ENCODE measurements around the gene CNOT6L.
A peak's percentile ranks its signal among the peaks of the same experiment; 100 is the strongest.

CNOT6L gene

DNA sequence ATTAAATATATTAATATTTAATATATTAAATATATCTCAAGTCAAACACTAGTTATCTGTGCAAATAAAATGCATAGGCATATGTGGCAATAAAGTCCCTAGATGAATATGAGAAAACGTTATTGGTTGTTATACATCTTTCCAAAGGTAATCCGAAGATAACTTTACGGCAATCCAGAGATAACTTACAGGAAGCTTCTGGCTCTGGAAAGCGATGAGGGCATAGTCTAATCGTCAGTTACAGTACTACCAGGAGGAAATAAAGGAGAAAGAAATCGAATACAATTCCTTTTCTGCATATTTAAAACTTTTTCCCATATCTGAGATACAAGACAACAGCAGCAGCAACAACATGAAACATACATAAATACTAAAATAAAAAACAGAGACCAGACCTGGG is 35.3 kb downstream of the CNOT6L start:
- TF ChIP-seq POLR2AphosphoS5 (IDR thresholded peaks at IDR 0.05; ENCODE audit: low read depth, low read length) (no peak), SIN3A (IDR thresholded peaks at IDR 0.05; ENCODE audit: borderline replicate concordance, insufficient read depth, low read length) (no peak), FOXP2 (optimal IDR thresholded peaks at IDR 0.05; ENCODE audit: borderline replicate concordance, extremely low read depth, extremely low read length, insufficient read depth) (no peak), TAF1 (IDR thresholded peaks at IDR 0.05; ENCODE audit: borderline replicate concordance, insufficient read depth, low read length) (no peak)
- TF ChIP-seq, protein P1, sequence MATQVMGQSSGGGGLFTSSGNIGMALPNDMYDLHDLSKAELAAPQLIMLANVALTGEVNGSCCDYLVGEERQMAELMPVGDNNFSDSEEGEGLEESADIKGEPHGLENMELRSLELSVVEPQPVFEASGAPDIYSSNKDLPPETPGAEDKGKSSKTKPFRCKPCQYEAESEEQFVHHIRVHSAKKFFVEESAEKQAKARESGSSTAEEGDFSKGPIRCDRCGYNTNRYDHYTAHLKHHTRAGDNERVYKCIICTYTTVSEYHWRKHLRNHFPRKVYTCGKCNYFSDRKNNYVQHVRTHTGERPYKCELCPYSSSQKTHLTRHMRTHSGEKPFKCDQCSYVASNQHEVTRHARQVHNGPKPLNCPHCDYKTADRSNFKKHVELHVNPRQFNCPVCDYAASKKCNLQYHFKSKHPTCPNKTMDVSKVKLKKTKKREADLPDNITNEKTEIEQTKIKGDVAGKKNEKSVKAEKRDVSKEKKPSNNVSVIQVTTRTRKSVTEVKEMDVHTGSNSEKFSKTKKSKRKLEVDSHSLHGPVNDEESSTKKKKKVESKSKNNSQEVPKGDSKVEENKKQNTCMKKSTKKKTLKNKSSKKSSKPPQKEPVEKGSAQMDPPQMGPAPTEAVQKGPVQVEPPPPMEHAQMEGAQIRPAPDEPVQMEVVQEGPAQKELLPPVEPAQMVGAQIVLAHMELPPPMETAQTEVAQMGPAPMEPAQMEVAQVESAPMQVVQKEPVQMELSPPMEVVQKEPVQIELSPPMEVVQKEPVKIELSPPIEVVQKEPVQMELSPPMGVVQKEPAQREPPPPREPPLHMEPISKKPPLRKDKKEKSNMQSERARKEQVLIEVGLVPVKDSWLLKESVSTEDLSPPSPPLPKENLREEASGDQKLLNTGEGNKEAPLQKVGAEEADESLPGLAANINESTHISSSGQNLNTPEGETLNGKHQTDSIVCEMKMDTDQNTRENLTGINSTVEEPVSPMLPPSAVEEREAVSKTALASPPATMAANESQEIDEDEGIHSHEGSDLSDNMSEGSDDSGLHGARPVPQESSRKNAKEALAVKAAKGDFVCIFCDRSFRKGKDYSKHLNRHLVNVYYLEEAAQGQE (IDR thresholded peaks at IDR 0.05; ENCODE audit: insufficient read depth in 1 of 2, low read depth in 2 of 2, low read length in 2 of 2): no peak

DNA sequence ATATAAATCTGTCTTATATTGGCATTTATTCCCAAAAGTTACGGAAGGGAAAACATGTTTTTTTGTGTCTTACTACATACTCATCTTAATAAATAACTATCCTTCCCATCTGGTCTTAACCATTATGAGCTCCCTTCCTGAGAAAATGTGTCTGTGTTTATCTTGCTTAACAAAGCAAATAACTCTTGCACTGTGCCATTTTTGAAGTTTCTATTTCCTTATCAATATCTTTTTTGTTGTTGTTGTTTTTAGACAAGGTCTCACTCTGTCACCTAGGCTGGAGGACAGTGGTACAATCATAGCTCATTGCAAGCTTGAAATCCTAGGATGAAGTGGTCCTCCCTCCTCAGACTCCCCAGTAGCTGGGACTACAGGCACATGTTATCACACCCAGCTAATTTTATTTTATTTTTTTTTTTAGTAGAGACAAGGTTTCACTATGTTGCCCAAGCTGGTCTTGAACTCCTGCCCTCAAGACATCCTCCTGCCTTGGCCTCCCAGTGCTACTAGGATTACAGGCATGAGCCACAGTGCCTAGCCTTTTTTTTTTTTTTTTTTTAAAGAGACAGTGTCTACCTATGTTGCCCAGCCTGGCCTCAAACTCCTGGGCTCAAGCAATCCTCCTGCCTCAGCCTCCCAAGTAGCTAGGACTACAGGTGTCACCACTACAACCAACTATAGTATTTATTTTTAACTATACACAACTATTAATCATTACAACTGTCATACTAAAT is 36.9 kb downstream of the CNOT6L start:
- no peak for TF ChIP-seq FOXP2 (optimal IDR thresholded peaks at IDR 0.05; ENCODE audit: borderline replicate concordance, extremely low read depth, extremely low read length, insufficient read depth)
- no peak for TF ChIP-seq POLR2AphosphoS5 (IDR thresholded peaks at IDR 0.05; ENCODE audit: low read depth, low read length)
- no peak for TF ChIP-seq SIN3A (IDR thresholded peaks at IDR 0.05; ENCODE audit: borderline replicate concordance, insufficient read depth, low read length)
- TF ChIP-seq, protein P1 (IDR thresholded peaks at IDR 0.05; ENCODE audit: insufficient read depth in 1 of 2, low read depth in 2 of 2, low read length in 2 of 2): no peak
- no peak for TF ChIP-seq TAF1 (IDR thresholded peaks at IDR 0.05; ENCODE audit: borderline replicate concordance, insufficient read depth, low read length)

DNA sequence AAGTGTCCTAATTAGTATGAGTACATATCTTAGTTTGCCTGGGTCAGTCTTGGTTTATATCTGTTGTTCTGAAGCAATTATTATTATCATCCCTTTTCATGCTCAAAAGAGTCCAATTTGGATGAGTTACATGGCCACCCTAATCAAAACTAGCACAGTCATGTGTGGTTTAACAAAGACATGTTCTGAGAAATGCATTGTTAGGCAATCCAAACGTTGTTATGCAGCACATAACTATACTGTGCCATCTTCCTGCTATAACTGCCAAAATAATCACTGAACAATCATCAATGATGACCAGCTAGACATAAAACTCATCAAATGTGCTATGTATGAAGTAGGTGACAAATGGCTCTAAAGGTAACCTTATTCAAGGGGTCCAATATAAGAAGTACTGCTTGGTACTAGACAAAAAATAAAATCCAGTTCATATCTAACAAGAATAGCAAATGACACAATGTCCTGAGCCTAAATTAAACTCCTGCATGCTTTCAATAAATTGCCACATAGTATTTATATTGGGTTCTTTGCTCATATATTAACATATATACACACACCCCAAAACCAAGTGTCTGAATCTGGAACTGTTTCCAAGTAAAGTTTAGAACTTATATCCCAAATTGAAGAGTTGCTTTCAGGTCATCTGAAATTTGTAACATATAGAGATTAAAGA is 41.9 kb downstream of the CNOT6L start:
- no peak for TF ChIP-seq POLR2AphosphoS5 (IDR thresholded peaks at IDR 0.05; ENCODE audit: low read depth, low read length)

DNA sequence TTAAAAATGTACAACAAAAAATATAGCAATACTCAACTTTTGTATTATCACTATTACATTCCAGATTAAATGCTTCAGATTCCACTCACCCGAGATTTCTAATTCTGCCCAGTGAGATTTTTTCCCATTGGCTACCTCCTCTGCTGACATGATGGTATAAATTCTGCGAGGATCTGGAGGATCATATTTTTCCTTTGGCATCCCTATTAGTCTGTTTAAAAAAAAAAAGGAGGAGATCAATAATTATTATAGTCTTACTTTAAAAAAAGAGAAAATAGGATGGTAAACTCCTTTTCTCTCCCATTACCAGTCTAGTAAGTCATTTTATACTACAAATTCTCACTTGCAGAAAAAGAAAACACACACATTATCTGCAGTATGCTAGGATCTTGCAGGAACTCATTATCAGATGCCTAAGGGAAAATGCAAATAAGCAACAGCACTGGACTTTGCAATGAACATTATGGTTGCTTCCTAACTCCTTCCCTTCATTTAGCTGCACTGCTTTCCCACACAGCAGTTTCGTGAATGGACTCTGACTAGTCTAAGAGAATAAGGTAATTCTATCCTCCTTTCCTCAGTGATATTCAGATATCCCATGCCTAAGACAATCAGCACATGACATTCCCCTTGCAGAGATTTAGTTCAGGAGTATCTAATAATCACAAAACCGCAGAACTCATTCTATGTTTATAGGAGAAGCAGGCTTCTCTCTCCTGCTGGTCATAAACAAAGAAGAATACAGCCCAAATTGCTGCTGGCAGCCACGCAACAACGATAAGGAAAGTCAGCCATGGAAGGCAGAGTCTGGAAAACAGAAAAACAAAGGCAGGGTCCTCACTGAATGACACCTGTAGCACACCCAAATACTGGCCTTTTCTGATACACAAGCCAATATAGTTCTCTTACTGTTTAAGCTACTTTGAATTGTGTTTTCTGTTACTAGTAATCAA is 42.7 kb downstream of the CNOT6L start:
- TF ChIP-seq SIN3A (IDR thresholded peaks at IDR 0.05; ENCODE audit: borderline replicate concordance, insufficient read depth, low read length): 0 out of 2 replicates have a peak, but pooled peaks have one; percentile 45
- TF ChIP-seq, protein P1 (IDR thresholded peaks at IDR 0.05; ENCODE audit: insufficient read depth in 1 of 2, low read depth in 2 of 2, low read length in 2 of 2): no peak

DNA sequence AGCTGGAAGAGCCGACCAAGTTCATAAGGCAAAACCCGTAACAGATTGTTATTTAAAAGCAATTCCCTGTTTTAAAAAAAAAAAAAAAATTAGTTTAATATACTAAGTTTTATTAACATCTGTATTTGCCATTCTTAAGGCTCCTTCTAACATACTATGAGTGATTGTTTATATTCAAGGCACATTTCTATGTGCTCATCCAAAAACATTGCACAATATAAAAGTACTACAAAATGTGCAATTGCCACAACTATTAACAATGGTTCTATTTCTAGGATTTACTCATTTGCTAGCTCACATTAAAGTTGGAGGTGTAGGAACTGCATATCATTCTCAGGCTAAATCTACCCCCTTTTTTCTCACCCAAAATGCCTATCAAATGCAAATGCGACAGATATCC is 46.1 kb downstream of the CNOT6L start:
- TF ChIP-seq SIN3A (IDR thresholded peaks at IDR 0.05; ENCODE audit: borderline replicate concordance, insufficient read depth, low read length) (no peak), POLR2AphosphoS5 (IDR thresholded peaks at IDR 0.05; ENCODE audit: low read depth, low read length) (no peak), FOXP2 (optimal IDR thresholded peaks at IDR 0.05; ENCODE audit: borderline replicate concordance, extremely low read depth, extremely low read length, insufficient read depth) (no peak), TAF1 (IDR thresholded peaks at IDR 0.05; ENCODE audit: borderline replicate concordance, insufficient read depth, low read length) (no peak)
- TF ChIP-seq, protein P1 (IDR thresholded peaks at IDR 0.05; ENCODE audit: insufficient read depth in 1 of 2, low read depth in 2 of 2, low read length in 2 of 2): no peak
